HG02970 (cell line): Measurements from ENCODE around the gene PPP1R13L.
"Not testable (repeated sequence)": the region's sequence is repeated elsewhere in the genome, so short reads cannot be mapped to it uniquely, and the experiment has no call there.

Experiments used
- ATAC-seq: cut with Tn5 transposase; IDR thresholded peaks from one replicate; pipeline ENCODE4 v1.9.1; 2021; ENCODE audit warnings: mild to moderate bottlenecking, moderate library complexity, moderate number of reproducible peaks; ENCODE audit not compliant: unreplicated experiment, low FRiP score

PPP1R13L gene

GRCh38 chr19:45437328-45437727 lies 32.5 kb upstream of the PPP1R13L start:
- ATAC-seq = no peak

GRCh38 chr19:45432543-45432942 lies 27.7 kb upstream of the PPP1R13L start:
- ATAC-seq = not testable (repeated sequence)

GRCh38 chr19:45431008-45431407 lies 26.1 kb upstream of the PPP1R13L start:
- ATAC-seq = not testable (repeated sequence)

- not testable (repeated sequence) for ATAC-seq
These were observed 25.0 kb upstream of the PPP1R13L start for GRCh38 chr19:45429896-45430295.

GRCh38 chr19:45428384-45429231 lies 23.7 kb upstream of the PPP1R13L start:
- no peak for ATAC-seq

- peak; percentile 7 for ATAC-seq
These were observed 19.6 kb upstream of the PPP1R13L start for GRCh38 chr19:45424191-45425058.

GRCh38 chr19:45423589-45424190 lies 18.8 kb upstream of the PPP1R13L start, which contains the start of gene ERCC1:
TSS of gene ERCC1 (minus strand) at chr19:45423917. CDS start at chr19:45423374, 543 bp downstream.
- ATAC-seq = peak; percentile 79

GRCh38 chr19:45423033-45423588 lies 18.2 kb upstream of the PPP1R13L start:
- ATAC-seq = no peak

- no peak for ATAC-seq
These were observed 17.2 kb upstream of the PPP1R13L start for GRCh38 chr19:45421947-45422498.

- ATAC-seq = no peak
These were observed 16.0 kb upstream of the PPP1R13L start for GRCh38 chr19:45420871-45421270.

GRCh38 chr19:45420356-45420755 lies 15.5 kb upstream of the PPP1R13L start:
- ATAC-seq = no peak

GRCh38 chr19:45419895-45420294 lies 15.0 kb upstream of the PPP1R13L start:
- ATAC-seq = no peak

GRCh38 chr19:45419396-45419795 lies 14.5 kb upstream of the PPP1R13L start:
- ATAC-seq = no peak

GRCh38 chr19:45418802-45419201 lies 13.9 kb upstream of the PPP1R13L start:
- no peak for ATAC-seq

- ATAC-seq = no peak
These were observed 12.3 kb upstream of the PPP1R13L start for GRCh38 chr19:45417151-45417550.

- no peak for ATAC-seq
These were observed 9.6 kb upstream of the PPP1R13L start for GRCh38 chr19:45414468-45414867.

GRCh38 chr19:45413497-45413896 lies 8.6 kb upstream of the PPP1R13L start:
- ATAC-seq = no peak

GRCh38 chr19:45410330-45410729 lies 5.5 kb upstream of the PPP1R13L start:
- ATAC-seq = not testable (repeated sequence)

GRCh38 chr19:45409557-45409920 lies 4.7 kb upstream of the PPP1R13L start:
- ATAC-seq = no peak

- no peak for ATAC-seq
These were observed 4.1 kb upstream of the PPP1R13L start for GRCh38 chr19:45408830-45409556.
